Amniotic stem cell (primary cell): ENCODE results near the gene PLVAP.

Experiments
- DNase-seq: peaks from one replicate; lab custom pipeline; 2025; lab: John Stamatoyannopoulos, UW

Gene PLVAP

DNA sequence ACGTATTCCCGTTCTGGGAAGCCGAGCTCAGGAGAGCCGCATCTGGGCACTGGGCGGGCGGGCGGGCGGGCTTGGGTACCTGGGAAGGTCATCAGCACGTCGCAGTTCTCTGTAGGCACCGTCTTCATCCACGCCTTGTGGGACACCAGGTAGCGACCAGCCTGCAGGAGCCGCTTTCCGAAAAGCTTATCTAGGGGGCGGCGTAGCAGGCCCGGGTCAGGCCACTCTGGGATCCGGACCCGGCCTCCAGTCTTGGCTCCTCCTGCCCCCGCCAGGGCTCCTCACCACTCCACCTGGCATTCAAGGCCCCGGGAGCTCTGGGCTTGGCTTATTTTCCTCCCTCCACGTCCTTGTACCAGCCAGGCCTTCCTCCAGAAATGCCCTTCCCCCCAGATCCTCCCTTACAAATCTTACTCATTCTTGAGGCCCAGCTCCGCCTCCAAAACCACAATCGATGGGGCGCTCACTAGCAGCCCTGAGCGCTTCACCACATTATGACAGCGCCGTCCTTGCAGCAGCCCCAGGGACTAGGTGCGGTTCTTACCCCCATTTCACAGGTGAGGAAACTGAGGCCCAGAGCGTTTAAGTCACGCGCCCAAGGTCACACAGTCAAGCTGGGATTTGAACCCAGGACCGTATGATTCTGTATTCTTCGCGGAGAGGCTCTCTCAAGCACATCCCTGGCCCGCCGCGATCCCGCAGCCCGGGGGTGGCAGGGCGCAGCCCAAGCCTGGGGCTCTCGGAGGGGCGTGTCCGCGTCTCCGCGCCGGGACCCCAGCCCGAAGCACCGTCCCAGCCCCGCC is 43.3 kb downstream of the PLVAP start:
- no peak for DNase-seq

DNA sequence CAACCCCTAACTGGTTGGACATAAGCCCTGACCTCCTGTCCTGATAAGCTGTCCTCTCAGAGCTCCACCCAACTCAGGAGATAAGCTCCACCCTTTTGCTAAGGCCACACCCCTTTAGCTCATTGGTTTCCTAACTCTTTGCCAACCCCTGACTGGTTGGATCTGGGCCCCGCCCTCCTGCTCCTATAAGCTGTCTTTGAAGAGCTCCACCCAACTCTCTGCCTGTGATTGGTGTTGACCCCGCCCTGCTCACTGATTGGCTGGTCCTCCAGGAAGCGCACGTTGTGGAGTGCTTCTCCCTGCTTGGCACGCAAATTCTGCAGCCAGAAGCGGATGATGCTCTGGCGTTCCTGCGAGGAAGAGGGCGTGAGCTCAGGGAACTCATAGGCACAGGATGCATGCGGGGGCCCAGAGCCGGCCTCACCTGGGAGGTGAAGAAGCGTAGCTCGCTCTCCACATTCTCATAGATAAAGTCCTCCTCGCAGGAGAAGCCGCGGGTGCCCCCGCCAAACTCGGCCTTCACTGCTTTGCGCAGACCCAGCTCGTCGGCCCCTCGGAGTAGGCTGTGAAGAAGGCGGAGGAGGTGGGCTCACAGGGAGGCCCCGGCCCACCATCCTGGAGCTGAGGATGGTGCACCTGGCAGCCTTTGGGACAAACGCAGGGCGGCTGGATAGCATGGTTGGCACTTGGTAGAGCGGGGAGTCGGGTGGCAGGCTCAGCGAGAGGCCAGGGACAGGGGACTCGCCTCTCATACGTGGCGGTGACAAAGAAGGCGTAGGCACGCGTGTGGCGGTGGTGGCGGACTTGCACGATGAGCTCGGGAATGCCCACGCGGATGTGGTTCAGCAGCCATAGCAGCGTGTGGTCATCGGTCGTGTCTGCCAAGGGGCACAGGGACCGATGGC is 44.2 kb downstream of the PLVAP start:
- DNase-seq, result no peak

DNA sequence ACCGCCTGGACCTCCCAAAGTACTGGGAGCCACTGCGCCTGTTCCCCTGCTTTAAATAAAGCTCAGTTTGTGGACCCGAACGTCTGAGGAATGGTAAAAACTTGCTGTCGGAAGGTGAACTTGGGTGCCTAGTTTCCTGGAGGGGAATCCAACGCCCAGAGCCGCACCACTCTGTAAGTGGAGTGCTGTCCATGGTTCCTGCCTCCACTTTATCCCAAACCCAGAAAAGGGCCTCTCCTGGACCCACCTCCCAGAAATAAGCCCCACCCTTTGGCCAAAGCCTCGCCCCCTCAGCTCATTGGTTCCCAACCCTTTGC is 44.8 kb downstream of the PLVAP start:
- no peak for DNase-seq

DNA sequence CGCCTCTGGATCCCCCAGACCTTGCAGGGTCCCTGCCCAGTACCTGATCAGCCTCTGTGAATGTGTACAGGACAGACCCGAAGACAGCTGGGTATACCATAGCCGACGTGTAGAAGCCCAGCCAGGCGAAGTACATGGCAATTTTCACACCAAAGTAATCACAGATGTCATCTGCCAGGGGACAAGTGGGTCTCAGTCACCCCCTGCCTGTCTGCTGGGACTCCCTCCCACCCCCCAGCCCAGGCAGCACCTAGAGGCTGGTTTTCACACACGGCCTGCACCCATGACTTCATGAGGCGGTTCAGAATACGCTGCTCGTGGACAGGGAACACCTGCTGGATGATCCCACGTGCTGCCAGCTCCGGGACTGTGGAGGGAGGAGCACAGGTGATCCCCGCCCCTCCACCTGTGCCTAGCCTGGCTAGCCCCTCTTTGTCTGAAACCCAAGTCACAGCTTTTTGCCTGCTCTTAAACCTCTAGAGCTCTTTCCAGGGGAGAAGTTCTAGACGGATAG is 46.0 kb downstream of the PLVAP start:
- no peak for DNase-seq

DNA sequence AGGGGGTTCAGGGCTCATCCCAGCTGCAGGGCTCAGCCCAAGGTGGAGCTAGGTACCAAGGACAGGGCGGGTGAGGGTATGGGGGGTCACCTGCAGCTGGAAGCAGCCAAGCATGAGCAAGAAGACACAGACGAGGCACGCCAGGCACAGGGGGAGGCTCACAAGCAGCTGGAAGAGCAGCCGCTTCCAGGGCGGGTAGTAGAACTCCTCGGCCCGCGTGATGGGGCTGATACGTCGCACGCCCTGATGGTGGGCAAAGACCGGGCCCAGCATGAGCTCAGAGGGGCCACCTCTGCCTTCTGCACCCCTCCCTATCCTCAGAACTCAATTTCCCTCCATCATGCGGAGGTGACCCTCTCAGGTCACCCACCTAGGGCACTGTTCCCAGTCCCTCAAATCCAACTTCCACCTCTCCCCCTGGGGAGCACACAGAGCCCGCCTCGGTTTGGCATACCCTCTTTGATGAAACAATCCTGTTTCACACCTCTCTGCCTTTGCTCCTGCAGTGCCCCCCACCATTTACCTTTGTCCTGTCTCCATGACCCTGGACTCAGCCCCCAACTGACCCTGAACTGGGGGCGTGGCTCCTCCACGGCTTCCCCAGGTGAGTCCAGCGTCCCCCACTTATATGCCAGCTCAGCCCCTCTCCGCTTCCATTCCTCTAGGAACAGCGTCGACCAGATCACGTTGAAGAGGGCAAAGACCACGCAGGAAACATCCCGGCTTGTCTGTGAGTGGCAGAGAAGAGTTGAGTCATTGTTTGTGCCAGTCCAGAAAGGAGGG is 46.7 kb downstream of the PLVAP start:
- no peak for DNase-seq

DNA sequence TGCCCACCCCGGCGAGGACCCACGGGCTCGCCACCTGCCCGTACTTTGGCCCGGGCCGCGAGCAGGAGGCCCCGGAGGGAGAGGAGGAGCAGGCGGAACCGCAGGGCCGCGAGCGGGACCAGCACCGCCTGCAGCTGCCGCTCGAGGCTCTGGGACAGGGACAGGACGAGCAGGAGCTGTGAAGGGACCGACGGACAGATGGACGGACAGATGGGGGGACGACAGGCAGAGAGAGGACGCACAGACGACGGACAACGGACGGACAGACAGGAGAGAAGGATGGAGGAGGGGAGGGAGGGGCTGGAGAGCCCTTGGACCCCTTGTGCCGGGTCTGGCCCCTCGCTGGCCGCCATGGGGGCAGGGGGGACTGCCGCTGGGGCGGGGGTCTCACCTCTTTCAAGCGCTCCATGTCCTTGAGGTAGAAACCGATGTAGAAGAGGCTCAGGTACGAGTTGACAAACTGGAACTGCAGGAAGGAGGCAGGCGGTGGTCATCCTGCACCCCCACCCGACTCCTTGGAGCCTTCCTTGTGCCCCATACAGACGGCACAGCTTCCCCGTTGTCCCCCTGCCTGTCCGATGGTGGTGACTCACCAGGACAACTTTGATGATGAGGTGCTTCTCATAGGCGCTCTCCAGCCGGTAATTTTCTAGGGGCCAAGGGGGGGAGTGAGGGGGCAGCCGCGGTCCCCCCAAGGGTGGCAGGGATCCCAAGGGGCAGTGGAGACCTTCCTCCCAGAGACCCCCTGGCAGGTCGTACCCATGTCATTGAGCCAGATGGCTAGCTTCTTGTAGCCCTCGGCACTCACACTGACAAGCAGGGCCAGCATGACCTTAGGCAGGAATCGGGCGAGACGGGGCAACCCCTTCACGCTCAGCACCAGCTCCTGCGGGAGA is 47.5 kb downstream of the PLVAP start:
- no peak for DNase-seq

DNA sequence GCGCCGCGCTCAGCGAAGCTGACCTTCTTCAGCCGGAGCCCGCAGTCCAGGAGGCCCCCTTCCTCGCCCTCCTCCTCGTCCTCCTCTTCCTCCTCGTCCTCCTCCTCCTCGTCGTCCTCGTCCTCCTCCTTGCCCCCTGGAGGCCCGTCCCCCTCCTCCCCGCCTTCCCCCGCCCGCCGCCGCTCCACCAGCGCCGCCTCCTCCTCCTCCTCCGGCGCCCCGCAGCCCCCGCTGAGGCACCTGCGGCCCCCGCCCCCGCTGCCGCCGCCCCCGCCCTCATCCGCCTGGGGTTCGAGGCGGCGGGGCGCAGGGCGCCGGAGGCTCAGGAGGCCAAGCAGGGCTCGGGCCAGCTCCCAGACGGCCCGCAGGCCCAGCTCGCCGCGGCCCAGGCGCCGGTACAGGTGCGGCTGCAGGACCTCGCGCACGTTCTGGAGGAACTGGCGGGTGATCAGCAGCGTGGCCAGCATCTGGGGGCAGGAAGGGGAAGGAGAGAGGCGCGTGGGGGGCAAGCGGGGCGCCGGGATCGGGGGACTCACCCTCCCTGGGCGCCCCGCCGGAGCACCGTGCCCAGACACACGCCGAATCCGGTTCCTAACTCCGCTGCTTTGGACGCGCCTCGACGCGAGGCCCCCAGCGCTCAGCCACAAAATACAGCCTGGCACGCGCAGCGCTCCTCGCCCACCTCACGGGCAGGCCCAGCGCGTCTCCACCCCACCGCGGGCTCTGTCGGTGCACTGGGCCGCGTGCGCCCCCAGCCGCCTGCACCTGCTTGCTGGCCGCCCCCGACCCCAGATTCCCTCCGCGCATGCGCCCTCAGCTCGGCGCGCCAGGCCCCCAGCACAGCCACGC is 48.4 kb downstream of the PLVAP start:
- no peak for DNase-seq

DNA sequence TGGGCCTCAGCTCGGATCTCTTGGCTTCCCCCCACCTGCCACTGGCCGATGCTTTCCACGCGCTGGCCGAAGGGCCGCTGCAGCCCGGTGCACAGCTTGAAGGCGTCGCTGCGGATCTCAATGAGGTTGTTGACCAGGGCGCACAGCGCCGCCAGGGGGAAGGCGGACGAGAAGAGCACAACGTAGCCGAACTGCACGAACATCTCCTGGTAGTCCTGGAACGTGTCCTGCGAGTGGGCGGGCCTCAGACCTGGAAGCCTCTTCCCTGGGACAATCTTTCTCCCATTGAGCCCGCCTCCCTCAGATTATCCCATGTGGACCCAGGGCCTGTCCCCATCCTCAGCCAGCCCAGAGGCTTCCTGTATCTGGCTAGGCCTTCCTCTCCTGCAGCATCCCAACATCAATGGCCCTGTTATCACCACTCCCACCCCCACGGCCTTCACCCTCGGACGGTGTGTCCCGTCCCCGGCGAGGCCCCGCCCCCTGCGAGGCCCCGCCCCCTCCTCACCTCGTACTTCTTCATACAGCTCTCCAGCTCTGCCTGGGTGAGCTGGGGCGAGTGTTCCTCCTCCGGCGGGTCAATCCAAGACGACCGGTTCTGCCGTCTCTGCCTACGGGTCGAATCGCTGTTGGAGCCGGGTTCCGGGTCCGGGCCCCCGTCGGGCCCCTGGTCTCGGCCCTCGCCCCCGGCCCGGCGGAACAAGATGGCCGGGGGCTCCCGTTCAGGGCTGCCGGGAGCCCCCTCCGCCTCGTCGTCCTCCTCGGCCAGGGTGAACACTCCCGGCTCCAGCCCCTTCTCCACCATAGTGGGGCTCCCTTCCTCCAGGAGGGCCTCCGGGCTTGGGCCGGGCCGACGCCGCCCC is 49.3 kb downstream of the PLVAP start:
- DNase-seq, result no peak

DNA sequence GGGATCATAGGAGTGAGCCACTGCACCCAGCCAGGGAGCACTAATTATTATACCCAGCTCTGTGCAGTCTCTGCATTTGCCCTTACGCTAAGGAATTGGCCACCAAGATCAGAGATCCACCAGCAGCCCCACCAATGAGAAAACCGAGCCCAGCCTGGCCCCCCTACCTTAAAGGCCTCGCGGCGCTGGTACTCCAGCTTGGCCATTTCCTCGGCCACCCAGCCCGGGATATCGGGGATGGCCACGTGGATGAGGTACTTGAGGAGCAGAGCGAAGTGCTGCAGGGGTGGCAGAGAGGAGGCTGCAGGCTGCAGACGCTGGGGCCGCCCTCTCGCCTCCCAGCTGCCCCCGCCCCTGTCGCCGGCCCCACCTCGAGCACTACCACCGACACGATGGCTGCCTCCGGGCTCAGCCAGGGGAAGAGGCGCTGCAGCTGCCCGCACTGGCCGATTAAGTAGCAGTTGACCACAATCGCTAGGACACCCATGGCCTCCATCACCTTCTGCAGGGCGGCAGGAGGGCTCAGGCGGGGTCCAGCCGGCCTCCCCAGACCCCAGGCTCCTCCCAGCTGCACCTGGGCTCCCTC is 50.0 kb downstream of the PLVAP start:
- no peak for DNase-seq

DNA sequence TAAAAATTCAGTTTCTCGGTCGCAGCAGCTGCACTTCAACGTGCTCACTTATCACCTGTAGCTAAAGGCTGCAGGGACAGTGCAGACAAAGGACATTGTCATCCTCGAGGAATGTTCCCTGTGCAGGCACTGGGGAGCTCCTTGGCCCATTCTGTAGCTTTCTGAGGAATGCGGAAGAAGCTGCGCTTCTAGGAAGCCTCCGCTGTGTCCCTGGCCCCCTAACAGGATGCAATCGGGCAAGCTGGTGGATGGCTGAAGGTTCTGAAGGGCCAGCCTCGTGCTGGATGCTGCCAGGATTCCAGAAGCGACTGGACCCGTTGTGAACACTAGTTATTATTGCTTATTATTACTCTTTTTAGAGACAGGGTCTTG is 50.6 kb downstream of the PLVAP start:
- DNase-seq, result no peak

DNA sequence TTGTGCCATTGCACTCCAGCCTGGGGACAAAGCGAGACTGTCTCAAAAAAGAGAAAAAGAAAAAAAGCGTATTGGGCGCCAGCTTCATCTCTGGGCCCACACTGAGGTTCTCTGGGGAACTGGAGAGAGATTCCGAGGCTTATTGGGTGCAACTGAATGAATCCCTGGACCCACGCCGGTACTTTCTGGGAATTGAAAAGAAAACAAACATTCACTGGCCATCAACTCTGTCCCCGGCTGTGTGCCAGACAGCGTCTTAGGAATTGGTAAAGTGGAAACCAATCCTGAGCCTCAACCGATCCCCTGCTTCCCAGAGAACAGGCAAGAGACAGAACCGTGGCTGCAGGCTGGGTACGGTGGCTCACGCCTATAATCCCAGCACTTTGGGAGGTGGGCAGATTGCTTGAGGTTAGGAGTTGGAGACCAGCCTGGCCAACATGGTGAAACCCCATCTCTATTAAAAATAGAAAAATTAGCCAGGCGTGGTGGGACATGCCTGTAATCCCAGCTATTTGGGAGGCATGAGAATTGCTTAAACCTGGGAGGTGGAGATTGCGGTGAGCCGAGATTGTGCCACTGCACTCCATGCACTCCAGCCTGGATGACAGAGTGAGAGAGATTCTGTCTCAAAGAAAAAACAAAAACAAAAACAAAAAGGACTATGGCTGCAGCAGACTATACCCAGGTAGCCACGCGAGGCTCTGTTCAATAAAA is 51.1 kb downstream of the PLVAP start:
- no peak for DNase-seq

DNA sequence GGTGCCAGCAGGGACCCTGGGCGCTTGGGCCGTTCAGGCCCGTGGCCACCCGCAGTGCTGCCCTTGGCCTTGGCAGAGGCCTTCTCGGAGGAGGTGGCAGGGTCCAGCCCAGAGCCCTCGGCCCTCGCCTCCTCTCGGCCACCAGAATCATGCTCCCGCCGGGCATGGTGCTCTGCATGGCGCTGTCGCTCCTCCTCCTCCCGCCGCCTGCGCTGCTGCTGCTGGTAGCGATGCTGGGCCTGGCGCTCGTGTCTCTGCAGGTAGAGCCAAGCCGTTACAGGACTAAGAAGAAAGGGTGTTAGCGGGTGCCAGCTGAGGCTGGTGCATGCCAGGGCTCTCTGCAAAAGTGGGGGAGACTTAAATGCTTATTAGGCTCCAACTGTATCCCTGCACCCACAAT is 52.0 kb downstream of the PLVAP start:
- DNase-seq, result no peak

DNA sequence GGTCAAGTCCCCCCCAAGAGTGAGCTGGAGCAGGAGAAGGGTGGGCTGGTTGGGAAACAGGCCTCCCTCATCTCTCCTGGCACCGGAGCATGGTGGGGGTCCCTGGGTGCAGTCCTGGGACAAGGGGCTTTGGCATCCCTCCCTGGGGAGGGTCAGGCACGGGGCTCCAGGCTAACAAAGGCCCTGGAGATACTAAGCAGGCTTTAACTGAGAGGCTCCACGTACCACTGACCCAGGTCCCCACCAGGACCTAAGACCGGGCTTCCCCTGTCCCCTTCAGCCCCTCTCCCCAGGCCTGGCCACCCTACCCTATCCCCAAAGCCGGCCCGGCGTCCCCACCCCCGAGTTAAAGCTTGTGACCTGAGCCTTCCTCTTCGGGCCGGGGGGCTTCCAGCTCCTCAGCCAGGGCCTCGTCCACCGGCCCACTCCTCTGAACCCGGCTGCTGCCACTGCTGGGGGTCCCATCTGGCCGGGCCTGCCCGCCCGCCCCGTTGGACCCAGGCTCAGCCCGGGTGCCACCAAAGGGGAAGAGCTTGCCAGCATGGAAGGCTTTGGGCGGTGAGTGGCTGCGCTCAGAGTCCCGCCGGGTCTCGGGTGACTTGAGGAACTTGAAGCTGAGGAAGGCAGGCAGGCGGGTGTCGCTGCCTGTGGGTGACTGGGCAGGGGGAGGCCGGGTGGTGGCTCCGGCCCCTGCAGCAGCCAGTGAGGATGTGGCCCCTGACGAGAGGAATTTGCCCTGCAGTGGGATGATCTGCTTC is 52.6 kb downstream of the PLVAP start:
- DNase-seq, result no peak

DNA sequence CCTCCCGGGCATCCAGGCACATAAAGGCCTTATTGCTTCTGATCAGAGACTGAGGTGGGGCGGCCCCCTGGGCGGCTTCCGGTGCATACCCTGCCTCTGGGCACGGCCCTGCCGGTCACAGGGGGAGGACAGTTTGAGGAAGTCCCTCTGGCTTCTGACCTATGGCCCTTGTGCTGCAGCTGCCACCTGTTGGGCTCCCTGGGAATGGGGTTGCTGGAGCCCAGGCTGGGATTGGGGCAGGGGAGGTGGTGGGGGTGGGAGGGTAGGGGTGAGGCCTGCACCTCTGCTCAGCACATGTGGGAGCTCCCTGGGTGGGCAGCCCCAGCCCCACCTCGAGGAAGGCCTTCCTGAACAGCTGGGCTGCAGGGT is 53.2 kb downstream of the PLVAP start:
- DNase-seq, result no peak

DNA sequence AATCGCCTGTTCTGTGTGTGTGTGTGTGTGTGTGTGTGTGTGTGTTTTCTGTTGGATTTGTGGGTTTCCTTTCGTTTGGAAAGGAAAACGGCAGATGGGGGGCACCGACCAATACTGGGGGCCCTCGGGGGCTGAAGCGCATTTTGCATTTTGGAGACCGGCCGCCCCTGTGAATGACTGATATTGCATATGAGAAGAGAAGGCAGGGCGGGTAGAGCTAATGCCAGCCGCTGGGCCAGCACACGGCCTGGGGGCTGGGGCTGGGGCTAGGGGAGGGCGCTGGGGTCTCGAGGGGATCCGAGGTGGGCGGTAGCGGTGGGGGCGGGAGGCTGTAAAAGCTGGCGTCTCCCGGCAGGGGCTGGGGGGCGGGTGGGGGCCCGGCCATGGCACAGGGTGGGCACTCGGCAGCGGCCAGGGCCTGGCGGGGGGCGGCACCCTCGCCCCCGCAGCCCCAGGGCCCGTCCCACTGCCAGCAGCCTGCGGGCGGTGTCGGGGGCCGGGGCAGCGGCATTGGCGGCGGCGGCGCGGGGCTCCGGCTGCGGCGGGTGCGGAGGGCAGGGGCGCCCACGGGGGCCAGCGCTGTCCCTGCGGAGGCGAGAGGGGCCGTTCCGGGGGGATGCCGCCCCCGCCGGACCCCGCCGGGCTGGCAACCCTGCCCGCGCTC is 53.7 kb downstream of the PLVAP start:
- no peak for DNase-seq

DNA sequence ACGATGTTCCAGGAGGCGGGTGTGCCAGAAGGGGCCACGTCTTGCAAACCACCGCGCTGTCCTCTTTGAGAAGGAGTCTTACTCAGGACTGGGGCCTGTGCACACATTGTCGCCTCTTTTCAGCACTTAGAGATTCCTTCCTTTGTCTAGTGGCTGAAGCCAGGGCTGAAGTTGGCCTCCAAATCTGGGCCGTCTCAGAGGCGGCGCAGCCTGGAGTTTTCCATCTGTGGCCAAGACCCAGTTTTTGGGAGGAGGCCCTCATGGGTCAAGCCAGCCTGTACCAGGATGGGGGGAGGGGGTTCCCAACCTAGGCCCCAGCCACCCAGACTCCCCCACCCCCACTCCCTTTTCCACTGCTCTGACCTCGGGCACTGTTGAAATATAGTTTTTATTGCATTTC is 54.3 kb downstream of the PLVAP start:
- DNase-seq, result no peak
